ENCODE measurements around the gene PRCD. TPM values are rescaled to one million over a fixed set of nuclear protein-coding genes. Genes with fewer than 3 reads are reported as not detected.

Gene PRCD
- total RNA-seq, 1 donor from 2014 or later, result 5.3 TPM

DNA sequence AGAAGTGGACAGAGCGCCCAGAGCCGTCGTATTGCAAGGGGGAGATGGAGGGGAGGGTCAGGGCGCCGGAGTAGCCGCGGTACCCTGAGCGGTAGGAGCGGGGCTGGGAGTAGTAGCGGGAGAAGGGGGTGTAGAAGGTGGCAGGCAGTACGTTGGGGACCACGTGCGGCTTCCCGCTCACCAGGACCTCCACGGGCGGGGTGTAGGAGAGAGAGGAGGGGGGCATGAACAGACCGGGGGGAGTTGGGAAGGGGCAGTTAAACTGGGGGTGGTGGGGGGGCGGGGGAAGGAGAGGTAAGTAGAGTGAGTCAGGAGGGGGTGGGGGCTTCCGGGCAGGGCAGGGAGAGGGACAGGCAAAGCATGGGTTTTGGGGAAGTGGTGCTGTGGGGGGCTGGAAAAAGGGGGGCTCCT is 29.0 kb downstream of the PRCD start:
- H3K27ac Mint-ChIP-seq, result no peak overlapping the region
- H3K9me3 Mint-ChIP-seq, result no peaks in the 10 kb centered on the region
- no peak for ATAC-seq (ENCODE audit: low read depth)
- intact Hi-C loops (cut with micrococcal nuclease), result no loop called here
- no peak overlapping the region for H3K4me3 Mint-ChIP-seq
- H3K27me3 Mint-ChIP-seq, result no peaks in the 10 kb centered on the region
- no peak for DNase-seq
- TF ChIP-seq CTCF (IDR thresholded peaks at IDR 0.05), result no peak
- CTCF ChIA-PET, result interaction anchor here (3.0 kb wide), 1 partner anchor 11 kb away, joined by 14 read pairs; no protein-coding TSS in a partner anchor
- POLR2A ChIA-PET, result interaction anchor here (2.4 kb wide), 1 partner anchor 11 kb away, joined by 18 read pairs; no protein-coding TSS in a partner anchor
- peaks cover 29% of the 10 kb centered on the region for H3K36me3 Mint-ChIP-seq (ENCODE audit: low read depth)
- peaks cover 23% of the 10 kb centered on the region for H3K4me1 Mint-ChIP-seq

- no peaks in the 10 kb centered on the region for H3K9me3 Mint-ChIP-seq
- no peak overlapping the region for H3K4me3 Mint-ChIP-seq
- H3K27me3 Mint-ChIP-seq, result no peaks in the 10 kb centered on the region
- peaks cover 23% of the 10 kb centered on the region for H3K4me1 Mint-ChIP-seq
- no peak for TF ChIP-seq CTCF (IDR thresholded peaks at IDR 0.05)
- H3K36me3 Mint-ChIP-seq (ENCODE audit: low read depth), result peaks cover 24% of the 10 kb centered on the region
- ChIA-PET POLR2A (no interaction called here), CTCF (no interaction called here)
- no peak for ATAC-seq (ENCODE audit: low read depth)
- DNase-seq, result no peak
- no peak overlapping the region for H3K27ac Mint-ChIP-seq
- intact Hi-C loops (cut with micrococcal nuclease), result no loop called here
These were observed 29.9 kb downstream of the PRCD start for GRCh38 chr17:76569607-76570279.

GRCh38 chr17:76570457-76570856 is 30.6 kb downstream of the PRCD start:
- Mint-ChIP-seq H3K36me3 (ENCODE audit: low read depth) (peaks cover 17% of the 10 kb centered on the region), H3K4me3 (no peak overlapping the region), H3K9me3 (no peaks in the 10 kb centered on the region), H3K27me3 (no peaks in the 10 kb centered on the region), H3K27ac (no peak overlapping the region), H3K4me1 (peaks cover 23% of the 10 kb centered on the region)
- ATAC-seq (ENCODE audit: low read depth) (no peak), DNase-seq (no peak)
- ChIA-PET POLR2A (no interaction called here), CTCF (no interaction called here)
- TF ChIP-seq CTCF (IDR thresholded peaks at IDR 0.05), result no peak
- intact Hi-C loops (cut with micrococcal nuclease), result no loop called here

DNA sequence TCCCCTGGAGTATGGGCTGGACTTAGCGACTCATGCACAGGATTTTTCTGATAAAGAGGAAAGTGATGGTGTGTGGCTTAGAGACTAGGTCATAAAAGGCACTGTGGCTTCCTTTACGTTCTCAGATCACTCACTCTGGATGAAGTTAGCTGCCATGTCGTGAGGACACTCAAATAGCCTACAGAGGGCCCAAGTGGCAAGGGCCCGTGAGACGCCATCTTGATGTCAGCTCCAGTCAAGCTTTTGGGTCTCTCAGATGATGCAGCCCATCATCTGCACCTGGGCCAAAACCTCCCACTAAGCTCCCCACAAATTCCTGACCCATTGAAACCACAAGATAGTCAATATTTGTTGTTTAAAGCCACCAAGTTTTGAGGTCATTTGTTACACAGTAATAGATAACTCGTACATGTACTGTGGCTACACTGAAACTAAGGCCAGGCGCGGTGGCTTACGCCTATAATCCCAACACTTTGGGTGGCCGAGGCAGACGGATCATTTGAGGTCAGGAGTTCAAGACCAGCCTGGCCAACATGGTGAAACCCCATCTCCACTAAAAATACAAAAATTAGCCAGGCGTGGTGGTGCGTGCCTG is 31.1 kb downstream of the PRCD start:
- DNase-seq (no peak), ATAC-seq (ENCODE audit: low read depth) (no peak)
- no peaks in the 10 kb centered on the region for H3K27me3 Mint-ChIP-seq
- no peaks in the 10 kb centered on the region for H3K9me3 Mint-ChIP-seq
- no peak overlapping the region for H3K4me3 Mint-ChIP-seq
- H3K36me3 Mint-ChIP-seq (ENCODE audit: low read depth), result peaks cover 12% of the 10 kb centered on the region
- intact Hi-C loops (cut with micrococcal nuclease), result no loop called here
- ChIA-PET POLR2A (no interaction called here), CTCF (no interaction called here)
- H3K27ac Mint-ChIP-seq, result no peak overlapping the region
- H3K4me1 Mint-ChIP-seq, result peaks cover 23% of the 10 kb centered on the region
- no peak for TF ChIP-seq CTCF (IDR thresholded peaks at IDR 0.05)

DNA sequence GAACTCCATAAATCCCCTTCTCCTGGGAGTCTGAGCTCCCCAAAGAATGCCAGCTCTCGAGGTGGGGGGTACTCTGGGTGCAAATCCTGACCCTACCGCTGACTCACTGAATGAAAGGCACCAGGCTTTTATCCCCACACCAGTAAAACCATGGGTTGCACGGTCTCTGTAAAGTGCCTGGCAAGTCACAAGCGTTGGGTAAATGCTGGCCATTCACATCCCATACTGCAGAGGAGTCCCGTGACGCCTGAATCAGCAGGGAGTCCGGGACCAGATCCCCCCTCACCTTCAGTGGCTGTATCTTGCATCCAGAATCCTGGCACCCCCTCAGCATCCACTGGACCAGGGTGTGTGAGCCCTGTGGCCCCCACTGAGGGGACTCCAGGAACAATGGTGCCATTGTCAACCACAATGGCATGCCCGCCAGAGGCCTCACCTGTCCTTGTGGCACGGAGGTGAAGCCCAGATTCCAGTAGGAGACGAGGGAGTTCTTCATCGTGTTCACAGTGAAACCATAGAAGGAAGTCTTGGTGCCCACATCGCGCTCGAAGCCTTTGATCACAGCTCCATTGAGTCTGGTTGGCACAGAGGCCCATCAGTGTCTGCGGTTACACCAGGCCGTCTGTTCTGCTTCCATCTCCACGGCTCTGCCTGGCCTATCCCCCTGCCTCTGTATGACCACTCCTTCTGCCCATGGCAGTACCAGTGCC is 32.5 kb downstream of the PRCD start:
- Mint-ChIP-seq H3K4me1 (peaks cover 15% of the 10 kb centered on the region), H3K27ac (no peak overlapping the region), H3K9me3 (no peaks in the 10 kb centered on the region), H3K27me3 (no peaks in the 10 kb centered on the region), H3K36me3 (ENCODE audit: low read depth) (peaks cover 2% of the 10 kb centered on the region), H3K4me3 (no peak overlapping the region)
- intact Hi-C loops (cut with micrococcal nuclease), result no loop called here
- POLR2A ChIA-PET, result no interaction called here
- CTCF ChIA-PET, result no interaction called here
- no peak for DNase-seq
- TF ChIP-seq CTCF (IDR thresholded peaks at IDR 0.05), result no peak
- ATAC-seq (ENCODE audit: low read depth), result no peak

Data from activated B cell treated with CpG ODN at 0.5 μM for 24 hours (primary cell).